Tibial artery (tissue), 4 donors: ENCODE data around the gene BPNT1.

ENCODE experiments used
- DNase-seq, 2 donors: peaks; one replicate each; pipeline ENCODE4 v3.0.0-alpha.2; 2019
- H3K27ac ChIP-seq, 2 donors: fragments of 200-600 bp; sonication (generic) in 1 of 2; 1 replicate in 1 of 2; 2 replicates in 1 of 2; pipeline ENCODE4 v1.5.1; 2018 to 2019; ENCODE audit warnings: mild to moderate bottlenecking in 1 of 2
- H3K27me3 ChIP-seq, 2 donors: fragments of 200-600 bp; sonication (generic) in 1 of 2; one replicate each; pipeline versions ENCODE4 v1.5.1 to v1.6.0; 2016 to 2019
- H3K36me3 ChIP-seq, 3 donors: fragments of 200-600 bp; sonication (generic) in 2 of 3; one replicate each; pipeline ENCODE4 v1.5.1; 2016 to 2019; ENCODE audit warnings: mild to moderate bottlenecking in 2 of 3
- H3K4me1 ChIP-seq, 4 donors: fragments of 200-600 bp; sonication (generic) in 2 of 4; 1 replicate in 3 of 4; 2 replicates in 1 of 4; pipeline ENCODE4 v1.5.1; 2016 to 2019
- H3K4me3 ChIP-seq, 2 donors: fragments of 200-600 bp; sonication (generic) in 1 of 2; 1 replicate in 1 of 2; 2 replicates in 1 of 2; pipeline ENCODE4 v1.5.1; 2018 to 2019; ENCODE audit warnings: mild to moderate bottlenecking in 2 of 2
- H3K9me3 ChIP-seq, 3 donors: fragments of 200-600 bp; sonication (generic) in 1 of 3; one replicate each; pipeline ENCODE4 v1.5.1; 2016 to 2019
- CTCF ChIP-seq, 2 experiments: fragments of 200-600 bp in 1 of 2; fragments of 450-650 bp in 1 of 2; IDR thresholded peaks; one replicate each; pipeline ENCODE4 v1.5.1; 2017 to 2019; ENCODE audit warnings: antibody characterized with exemption in 2 of 2, mild to moderate bottlenecking in 1 of 2, moderate library complexity in 1 of 2
- intact Hi-C: fragments of 100-400 bp; cut with DNase I; formaldehyde crosslinking; loops from one replicate; pipeline ENCODE4 v1.15.0; 2023; ENCODE audit warnings: low total_unique reads

The BPNT1 gene

DNA sequence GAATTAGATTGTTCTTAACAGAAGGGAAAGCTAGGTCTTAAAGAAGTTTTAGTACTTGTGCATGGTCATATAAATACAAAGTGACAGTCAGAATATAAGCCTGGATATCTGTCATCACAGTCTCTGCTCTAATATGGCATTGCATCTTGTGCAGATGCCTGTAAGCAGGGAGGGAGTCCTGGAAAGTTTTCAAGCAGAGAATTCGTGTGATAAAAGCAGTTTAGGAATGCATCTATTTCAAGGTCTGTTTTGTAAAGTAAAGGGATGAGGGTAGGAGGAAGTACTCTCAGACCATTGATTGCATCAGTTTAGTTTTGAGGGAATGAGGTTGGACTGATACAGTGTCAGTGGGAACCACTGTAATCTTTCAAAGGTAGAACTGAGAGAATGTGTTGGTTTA lies 35.0 kb upstream of the BPNT1 start:
- Histone ChIP-seq H3K27ac (no peak overlapping the region), H3K27me3 (no peaks in the 10 kb centered on the region), H3K36me3 (peaks cover 15 to 37% (median 27%) of the 10 kb centered on the region in 3 donors), H3K4me3 (no peak overlapping the region), H3K9me3 (no peaks in the 10 kb centered on the region), H3K4me1 (peaks cover 0 to 21% (median 8%) of the 10 kb centered on the region in 4 donors)
- TF ChIP-seq CTCF (IDR thresholded peaks at IDR 0.05) = no peak
- intact Hi-C loops = no loop called here
- DNase-seq = no peak

GRCh38 chr1:220123889-220124288 lies 34.3 kb upstream of the BPNT1 start:
- Histone ChIP-seq H3K36me3 (peaks cover 8 to 31% (median 21%) of the 10 kb centered on the region in 3 donors), H3K4me3 (no peak overlapping the region), H3K9me3 (no peaks in the 10 kb centered on the region), H3K4me1 (peaks cover 0 to 28% (median 8%) of the 10 kb centered on the region in 4 donors), H3K27ac (no peak overlapping the region), H3K27me3 (no peaks in the 10 kb centered on the region)
- intact Hi-C loops = no loop called here
- peak in 1 of 2 experiments; percentile 5 for TF ChIP-seq CTCF (IDR thresholded peaks at IDR 0.05)
- DNase-seq = no peak

- Histone ChIP-seq H3K4me3 (no peak overlapping the region), H3K27ac (peak overlapping the region; percentile 74 to 77), H3K27me3 (no peaks in the 10 kb centered on the region), H3K36me3 (peaks cover under 1 to 23% (median 13%) of the 10 kb centered on the region in 3 donors), H3K9me3 (no peaks in the 10 kb centered on the region), H3K4me1 (peaks cover 0 to 36% (median 8%) of the 10 kb centered on the region in 4 donors)
- no peak for TF ChIP-seq CTCF (IDR thresholded peaks at IDR 0.05)
- intact Hi-C loops = no loop called here
- no peak for DNase-seq
Observed at GRCh38 chr1:220123066-220123465, 33.5 kb upstream of the BPNT1 start.

- peaks cover 0 to 19% (median 3%) of the 10 kb centered on the region in 3 donors for H3K36me3 ChIP-seq
- peaks cover 0 to 37% (median 8%) of the 10 kb centered on the region in 4 donors for H3K4me1 ChIP-seq
- no peaks in the 10 kb centered on the region for H3K27me3 ChIP-seq
- H3K4me3 ChIP-seq = peak overlapping the region; percentile 31 to 33
- no peaks in the 10 kb centered on the region for H3K9me3 ChIP-seq
- intact Hi-C loops = no loop called here
- H3K27ac ChIP-seq = peak overlapping the region; percentile 74 to 77
- no peak for DNase-seq
- no peak for TF ChIP-seq CTCF (IDR thresholded peaks at IDR 0.05)
Observed at GRCh38 chr1:220121791-220122530, 32.4 kb upstream of the BPNT1 start.

DNA sequence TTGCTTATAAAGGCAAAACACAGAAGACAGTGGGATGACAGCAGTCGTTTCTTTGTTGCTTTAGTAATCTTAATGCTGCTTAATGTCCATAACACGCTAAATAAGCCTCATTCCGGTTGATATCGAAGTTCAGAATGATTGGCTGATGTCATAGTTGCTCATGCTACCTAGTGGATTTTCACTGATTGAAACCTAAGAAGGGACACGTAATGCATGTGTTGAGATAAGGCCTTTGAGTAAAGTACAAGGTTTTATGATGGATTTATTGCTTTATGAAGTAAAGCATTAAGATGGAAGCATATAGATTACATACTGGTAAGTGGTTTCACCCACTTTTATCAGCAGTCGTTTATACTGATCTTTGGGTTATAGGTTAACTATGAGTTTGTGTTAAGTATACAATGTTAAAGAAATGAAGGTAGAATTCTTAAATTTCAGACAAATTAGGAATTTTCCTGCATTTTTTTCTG lies 29.5 kb upstream of the BPNT1 start:
- Histone ChIP-seq H3K27me3 (no peaks in the 10 kb centered on the region), H3K27ac (peak overlapping the region; percentile 9 to 33), H3K4me3 (no peak overlapping the region), H3K4me1 (peaks cover 0 to 29% (median 7%) of the 10 kb centered on the region in 4 donors), H3K36me3 (peaks cover 15 to 33% (median 24%) of the 10 kb centered on the region in 3 donors), H3K9me3 (no peaks in the 10 kb centered on the region)
- intact Hi-C loops = no loop called here
- no peak for DNase-seq
- no peak for TF ChIP-seq CTCF (IDR thresholded peaks at IDR 0.05)
